ENCODE measurements around the gene TTC28.

TTC28 gene

DNA sequence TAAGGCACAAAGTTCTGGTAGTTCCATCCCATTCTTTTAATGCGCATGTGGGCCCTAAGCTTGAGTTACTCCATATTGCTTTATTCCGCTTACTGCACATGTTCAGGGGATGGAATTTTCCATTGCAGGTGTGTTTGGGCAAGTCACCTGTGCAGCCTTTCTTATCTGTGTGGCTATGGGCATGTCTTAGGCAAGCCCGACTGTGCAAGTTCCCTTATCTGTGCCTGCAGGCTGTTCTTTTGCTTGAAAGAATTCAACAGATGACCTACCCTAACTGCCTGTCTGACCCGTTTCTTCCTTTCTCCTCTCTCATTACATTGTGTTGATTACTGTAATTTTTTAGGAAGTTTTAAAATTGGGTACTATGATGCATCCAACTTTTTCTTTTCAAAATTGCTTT is 363.6 kb downstream of the TTC28 start:
- Histone ChIP-seq H3K27ac (ENCODE audit: insufficient read depth, low read depth, low read length, poor library complexity, severe bottlenecking) (no peak overlapping the region), H3K36me3 (ENCODE audit: control insufficient read depth, insufficient read depth, low read length) (no peaks in the 10 kb centered on the region), H3K4me3 (ENCODE audit: insufficient read depth, low read depth, low read length) (no peak overlapping the region), H3K27me3 (ENCODE audit: control insufficient read depth, insufficient read depth, low read length, poor library complexity, severe bottlenecking) (no peaks in the 10 kb centered on the region), H3K4me1 (ENCODE audit: control insufficient read depth, insufficient read depth, low read length) (no peaks in the 10 kb centered on the region), H3K9me3 (ENCODE audit: control insufficient read depth, low read length) (no peaks in the 10 kb centered on the region)
- WGBS, 2 experiments, result 84 to 94% methylated on average over 3 to 4 of the region's 4 CpGs

GRCh38 chr22:28314959-28315358 is 364.7 kb downstream of the TTC28 start:
- WGBS, 2 experiments, result 89 to 100% methylated on average over 1 of the region's 1 CpG
- Histone ChIP-seq H3K9me3 (ENCODE audit: control insufficient read depth, low read length) (no peaks in the 10 kb centered on the region), H3K4me3 (ENCODE audit: insufficient read depth, low read depth, low read length) (no peak overlapping the region), H3K4me1 (ENCODE audit: control insufficient read depth, insufficient read depth, low read length) (no peaks in the 10 kb centered on the region), H3K27ac (ENCODE audit: insufficient read depth, low read depth, low read length, poor library complexity, severe bottlenecking) (no peak overlapping the region), H3K27me3 (ENCODE audit: control insufficient read depth, insufficient read depth, low read length, poor library complexity, severe bottlenecking) (no peaks in the 10 kb centered on the region), H3K36me3 (ENCODE audit: control insufficient read depth, insufficient read depth, low read length) (no peaks in the 10 kb centered on the region)

DNA sequence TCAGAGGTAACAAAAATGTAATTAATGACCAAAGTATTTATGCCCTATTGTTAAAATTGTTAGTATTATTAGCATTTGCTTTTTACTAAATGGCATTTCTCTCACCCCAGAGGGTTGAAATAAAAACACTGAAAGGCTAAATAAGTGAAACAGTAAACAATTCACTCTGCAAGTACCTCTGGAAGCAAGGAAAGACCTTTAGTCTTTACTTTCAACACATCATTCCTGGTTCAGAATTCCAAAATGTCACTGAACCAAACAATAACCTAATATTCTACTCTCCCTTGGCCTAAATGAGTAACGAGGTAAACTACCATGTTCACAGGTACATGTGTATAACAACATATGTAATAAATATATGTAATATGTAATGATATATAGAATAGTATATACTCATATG is 369.3 kb downstream of the TTC28 start:
- Histone ChIP-seq H3K4me3 (ENCODE audit: insufficient read depth, low read depth, low read length) (no peak overlapping the region), H3K27me3 (ENCODE audit: control insufficient read depth, insufficient read depth, low read length, poor library complexity, severe bottlenecking) (no peaks in the 10 kb centered on the region), H3K36me3 (ENCODE audit: control insufficient read depth, insufficient read depth, low read length) (no peaks in the 10 kb centered on the region), H3K9me3 (ENCODE audit: control insufficient read depth, low read length) (no peaks in the 10 kb centered on the region), H3K4me1 (ENCODE audit: control insufficient read depth, insufficient read depth, low read length) (no peaks in the 10 kb centered on the region), H3K27ac (ENCODE audit: insufficient read depth, low read depth, low read length, poor library complexity, severe bottlenecking) (no peak overlapping the region)
- WGBS, 2 experiments, result no CpG with 5 or more reads among the region's 1 CpG

DNA sequence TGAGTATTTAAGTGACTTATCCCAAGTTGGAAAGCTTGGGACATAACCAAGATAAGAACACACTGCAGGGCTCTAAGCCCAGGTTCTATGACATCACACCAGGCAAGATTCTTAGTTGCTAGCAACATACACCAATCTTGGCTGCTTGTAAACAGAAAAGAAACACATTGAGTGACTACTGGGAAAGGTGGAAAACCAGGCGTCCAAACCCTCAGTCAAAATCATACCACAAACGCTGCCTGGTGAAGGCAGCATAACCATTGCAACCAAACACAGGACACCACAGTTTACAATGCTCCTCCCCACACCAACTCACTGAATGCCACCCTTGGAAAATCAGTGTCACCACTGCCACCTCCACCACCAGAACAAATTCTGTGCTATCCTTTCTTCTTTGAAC is 379.9 kb downstream of the TTC28 start:
- Histone ChIP-seq H3K27ac (ENCODE audit: insufficient read depth, low read depth, low read length, poor library complexity, severe bottlenecking) (no peak overlapping the region), H3K36me3 (ENCODE audit: control insufficient read depth, insufficient read depth, low read length) (no peaks in the 10 kb centered on the region), H3K4me3 (ENCODE audit: insufficient read depth, low read depth, low read length) (no peak overlapping the region), H3K4me1 (ENCODE audit: control insufficient read depth, insufficient read depth, low read length) (no peaks in the 10 kb centered on the region), H3K9me3 (ENCODE audit: control insufficient read depth, low read length) (no peaks in the 10 kb centered on the region), H3K27me3 (ENCODE audit: control insufficient read depth, insufficient read depth, low read length, poor library complexity, severe bottlenecking) (no peaks in the 10 kb centered on the region)
- WGBS, 2 experiments, result 93 to 94% methylated on average over 2 of the region's 2 CpGs

DNA sequence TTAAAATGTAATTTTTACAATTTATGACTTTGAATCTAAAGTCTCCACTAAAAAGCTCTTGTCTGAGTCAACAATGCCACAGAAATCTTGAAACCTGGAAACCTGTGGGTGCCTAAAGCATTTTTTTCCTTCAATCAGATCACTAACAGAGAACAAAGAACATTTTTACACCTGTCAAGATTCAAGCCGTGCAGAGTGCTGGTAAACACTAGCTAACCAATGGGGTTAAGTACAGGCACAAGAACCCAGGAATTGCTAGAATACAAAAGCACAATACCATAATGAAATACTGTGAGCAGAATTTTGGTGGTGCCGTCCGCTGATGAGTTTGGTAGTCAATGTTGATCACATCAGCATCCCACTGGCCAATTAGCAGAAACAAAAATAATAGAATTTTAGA is 380.3 kb downstream of the TTC28 start:
- 78 to 85% methylated on average over 3 of the region's 3 CpGs for WGBS, 2 experiments
- Histone ChIP-seq H3K9me3 (ENCODE audit: control insufficient read depth, low read length) (no peaks in the 10 kb centered on the region), H3K36me3 (ENCODE audit: control insufficient read depth, insufficient read depth, low read length) (no peaks in the 10 kb centered on the region), H3K4me3 (ENCODE audit: insufficient read depth, low read depth, low read length) (no peak overlapping the region), H3K27ac (ENCODE audit: insufficient read depth, low read depth, low read length, poor library complexity, severe bottlenecking) (no peak overlapping the region), H3K27me3 (ENCODE audit: control insufficient read depth, insufficient read depth, low read length, poor library complexity, severe bottlenecking) (no peaks in the 10 kb centered on the region), H3K4me1 (ENCODE audit: control insufficient read depth, insufficient read depth, low read length) (no peaks in the 10 kb centered on the region)

- Histone ChIP-seq H3K27me3 (ENCODE audit: control insufficient read depth, insufficient read depth, low read length, poor library complexity, severe bottlenecking) (no peaks in the 10 kb centered on the region), H3K4me3 (ENCODE audit: insufficient read depth, low read depth, low read length) (no peak overlapping the region), H3K36me3 (ENCODE audit: control insufficient read depth, insufficient read depth, low read length) (no peaks in the 10 kb centered on the region), H3K27ac (ENCODE audit: insufficient read depth, low read depth, low read length, poor library complexity, severe bottlenecking) (no peak overlapping the region), H3K9me3 (ENCODE audit: control insufficient read depth, low read length) (no peaks in the 10 kb centered on the region), H3K4me1 (ENCODE audit: control insufficient read depth, insufficient read depth, low read length) (no peaks in the 10 kb centered on the region)
- 88 to 93% methylated on average over 3 to 4 of the region's 4 CpGs for WGBS, 2 experiments
Observed at GRCh38 chr22:28297504-28297903, 382.1 kb downstream of the TTC28 start.

DNA sequence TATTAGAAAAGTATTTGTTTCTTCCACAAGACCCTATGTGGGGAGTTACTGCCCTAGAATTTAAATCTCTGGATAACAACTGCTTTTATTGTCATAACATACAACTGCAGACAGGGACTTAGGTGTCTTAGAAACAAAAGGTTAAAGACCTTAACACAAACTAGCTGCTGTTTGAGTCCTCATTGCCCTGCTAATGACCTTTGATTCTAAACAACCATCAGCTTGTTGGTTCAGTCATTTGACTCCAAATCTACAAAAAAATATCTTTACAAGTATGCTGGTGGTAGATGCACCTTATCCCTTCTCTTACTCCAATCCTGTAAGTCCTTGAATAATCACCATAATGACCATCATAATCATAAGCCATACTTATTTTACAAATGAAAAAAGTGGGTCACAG is 383.2 kb downstream of the TTC28 start:
- Histone ChIP-seq H3K4me3 (ENCODE audit: insufficient read depth, low read depth, low read length) (no peak overlapping the region), H3K9me3 (ENCODE audit: control insufficient read depth, low read length) (no peaks in the 10 kb centered on the region), H3K36me3 (ENCODE audit: control insufficient read depth, insufficient read depth, low read length) (no peaks in the 10 kb centered on the region), H3K27me3 (ENCODE audit: control insufficient read depth, insufficient read depth, low read length, poor library complexity, severe bottlenecking) (no peaks in the 10 kb centered on the region), H3K27ac (ENCODE audit: insufficient read depth, low read depth, low read length, poor library complexity, severe bottlenecking) (no peak overlapping the region), H3K4me1 (ENCODE audit: control insufficient read depth, insufficient read depth, low read length) (no peaks in the 10 kb centered on the region)

GRCh38 chr22:28283068-28283654 is 396.5 kb downstream of the TTC28 start:
- Histone ChIP-seq H3K4me1 (ENCODE audit: control insufficient read depth, insufficient read depth, low read length) (no peaks in the 10 kb centered on the region), H3K4me3 (ENCODE audit: insufficient read depth, low read depth, low read length) (no peak overlapping the region), H3K27me3 (ENCODE audit: control insufficient read depth, insufficient read depth, low read length, poor library complexity, severe bottlenecking) (no peaks in the 10 kb centered on the region), H3K36me3 (ENCODE audit: control insufficient read depth, insufficient read depth, low read length) (no peaks in the 10 kb centered on the region), H3K9me3 (ENCODE audit: control insufficient read depth, low read length) (no peaks in the 10 kb centered on the region), H3K27ac (ENCODE audit: insufficient read depth, low read depth, low read length, poor library complexity, severe bottlenecking) (no peak overlapping the region)
- 80 to 98% methylated on average over 1 of the region's 2 CpGs for WGBS, 2 experiments

GRCh38 chr22:28282405-28283067 is 397.1 kb downstream of the TTC28 start:
- Histone ChIP-seq H3K27ac (ENCODE audit: insufficient read depth, low read depth, low read length, poor library complexity, severe bottlenecking) (no peak overlapping the region), H3K27me3 (ENCODE audit: control insufficient read depth, insufficient read depth, low read length, poor library complexity, severe bottlenecking) (no peaks in the 10 kb centered on the region), H3K4me3 (ENCODE audit: insufficient read depth, low read depth, low read length) (no peak overlapping the region), H3K36me3 (ENCODE audit: control insufficient read depth, insufficient read depth, low read length) (no peaks in the 10 kb centered on the region), H3K4me1 (ENCODE audit: control insufficient read depth, insufficient read depth, low read length) (no peaks in the 10 kb centered on the region), H3K9me3 (ENCODE audit: control insufficient read depth, low read length) (no peaks in the 10 kb centered on the region)
- 90 to 97% methylated on average over 2 of the region's 3 CpGs for WGBS, 2 experiments

- Histone ChIP-seq H3K9me3 (ENCODE audit: control insufficient read depth, low read length) (no peaks in the 10 kb centered on the region), H3K4me1 (ENCODE audit: control insufficient read depth, insufficient read depth, low read length) (no peaks in the 10 kb centered on the region), H3K27ac (ENCODE audit: insufficient read depth, low read depth, low read length, poor library complexity, severe bottlenecking) (no peak overlapping the region), H3K27me3 (ENCODE audit: control insufficient read depth, insufficient read depth, low read length, poor library complexity, severe bottlenecking) (no peaks in the 10 kb centered on the region), H3K36me3 (ENCODE audit: control insufficient read depth, insufficient read depth, low read length) (no peaks in the 10 kb centered on the region), H3K4me3 (ENCODE audit: insufficient read depth, low read depth, low read length) (no peak overlapping the region)
- WGBS, 2 experiments, result no CpG with 5 or more reads among the region's 2 CpGs
Observed at GRCh38 chr22:28279888-28280287, 399.8 kb downstream of the TTC28 start.

Measured in ectodermal cell (in vitro differentiated cells).